Measurements from ENCODE around the gene MAPT.

GRCh38 chr17:46047398-46047797 lies 153.0 kb downstream of the MAPT start:
- TF ChIP-seq EZH2phosphoT487 (IDR thresholded peaks at IDR 0.05; ENCODE audit: borderline replicate concordance, low read length), result no peak
- TF ChIP-seq CTCF (IDR thresholded peaks at IDR 0.05; ENCODE audit: low read depth, low read length, poor library complexity, severe bottlenecking), result no peak
